K562 (cell line): ENCODE results near the gene WDR31. TPM values are rescaled to one million over a fixed set of nuclear protein-coding genes. Genes with fewer than 3 reads are reported as not detected.
A peak's percentile ranks its signal among the peaks of the same experiment; 100 is the strongest.

ENCODE experiments used
- ARID1B ChIP-seq: fragments of 450-650 bp; IDR thresholded peaks from 2 replicates; pipeline ENCODE4 v1.6.1; 2016; ENCODE audit warnings: antibody characterized with exemption, mild to moderate bottlenecking, inconsistent platforms
- BMI1 ChIP-seq: fragments of 150-350 bp; IDR thresholded peaks from 2 replicates; pipeline ENCODE4 v1.6.1; 2014; ENCODE audit warnings: low read length
- BRF2 ChIP-seq: IDR thresholded peaks from 3 replicates; pipeline ENCODE4 v1.6.1; 2011; ENCODE audit warnings: borderline replicate concordance, mild to moderate bottlenecking; ENCODE audit not compliant: insufficient read length, insufficient read depth
- E2F8 ChIP-seq: fragments of 450-650 bp; IDR thresholded peaks from 2 replicates; pipeline ENCODE4 v1.7.1; 2018; ENCODE audit warnings: mild to moderate bottlenecking, low read depth; ENCODE audit not compliant: partially characterized antibody
- POLR2A ChIP-seq: fragments of 450-650 bp; conservative IDR thresholded peaks from 2 replicates; pipeline ENCODE4 v1.6.1; 2016
- RNF2 ChIP-seq: sonication (generic); IDR thresholded peaks from 2 replicates; pipeline ENCODE4 v1.6.1; 2016
- SOX6 ChIP-seq: fragments of 450-650 bp; IDR thresholded peaks from 2 replicates; pipeline ENCODE4 v1.6.1; 2014; ENCODE audit warnings: mild to moderate bottlenecking
- TAF9B ChIP-seq: fragments of 450-650 bp; IDR thresholded peaks from 2 replicates; pipeline ENCODE4 v1.6.1; 2018; ENCODE audit warnings: mild to moderate bottlenecking; ENCODE audit not compliant: partially characterized antibody
- ZBTB17 ChIP-seq: fragments of 450-650 bp; formaldehyde crosslinking; IDR thresholded peaks from 2 replicates; pipeline ENCODE4 v1.4.0; 2020; ENCODE audit warnings: mild to moderate bottlenecking
- ZC3H4 ChIP-seq: sonication (generic); formaldehyde crosslinking; IDR thresholded peaks from 2 replicates; pipeline ENCODE4 v1.9.0; 2021; ENCODE audit warnings: missing genetic modification reagents, borderline replicate concordance
- ZNF143 ChIP-seq: sonication (generic); formaldehyde crosslinking; IDR thresholded peaks from 2 replicates; pipeline ENCODE4 v1.9.0; 2022; ENCODE audit warnings: mild to moderate bottlenecking, missing genetic modification reagents
- polyA plus RNA-seq, 8 experiments: library from polyadenylated mRNA; depleted of rRNA in 4 of 8; stranded (reverse) in 5 of 8; unstranded in 3 of 8; fragments of >200 nt; fragmentation: Nextera tagmentation in 2 of 8; fragmentation: Illumina TruSeq in 1 of 8; extraction: Ambion mirVana in 2 of 8; extraction: Trizol in 1 of 8; gene quantifications; 2 replicates each; pipeline versions ENCODE4 v1.2.1 to v1.2.3, GENCODE V29; 2011 to 2014; ENCODE audit warnings: inconsistent platforms in 1 of 8, missing spikeins in 1 of 8
- total RNA-seq, 7 experiments: library from RNA; depleted of rRNA in 6 of 7; stranded (reverse); fragments of >200 nt in 6 of 7; fragmentation: Illumina TruSeq in 2 of 7; extraction: Trizol in 2 of 7; gene quantifications; 2 replicates each; pipeline versions ENCODE4 v1.2.1 to v1.2.3, GENCODE V29; 2011 to 2021; ENCODE audit warnings: low replicate concordance in 1 of 7
- TF ChIP-seq, protein P1 (sequence below): sonication (generic); formaldehyde crosslinking; IDR thresholded peaks from 2 replicates; pipeline ENCODE4 v1.8.1; 2023; ENCODE audit warnings: mild to moderate bottlenecking, missing genetic modification reagents
- TF ChIP-seq, protein P2 (sequence below): fragments of 150-350 bp; conservative IDR thresholded peaks from 2 replicates; pipeline ENCODE4 v1.6.1; 2014; ENCODE audit warnings: low read length
- TF ChIP-seq, protein P3 (sequence below), 2 experiments: fragments of 450-650 bp in 1 of 2; IDR thresholded peaks; 2 replicates each; pipeline ENCODE4 v1.6.1; 2011 to 2017; ENCODE audit warnings: low read depth in 2 of 2, antibody characterized with exemption in 1 of 2, borderline replicate concordance in 1 of 2, low read length in 1 of 2, mild to moderate bottlenecking in 1 of 2, mixed read lengths in 1 of 2; ENCODE audit not compliant: control insufficient read depth in 1 of 2

The WDR31 gene
- total and polyA plus RNA-seq, 9 of the 15 experiments (the other 6 are each of a cell fraction or from before 2014, with no cell fraction given): 0.35 to 1.8 (median 0.95) TPM

GRCh38 chr9:113299800-113300292 lies 40.2 kb downstream of the WDR31 start (continued):
- TF ChIP-seq, protein P1, sequence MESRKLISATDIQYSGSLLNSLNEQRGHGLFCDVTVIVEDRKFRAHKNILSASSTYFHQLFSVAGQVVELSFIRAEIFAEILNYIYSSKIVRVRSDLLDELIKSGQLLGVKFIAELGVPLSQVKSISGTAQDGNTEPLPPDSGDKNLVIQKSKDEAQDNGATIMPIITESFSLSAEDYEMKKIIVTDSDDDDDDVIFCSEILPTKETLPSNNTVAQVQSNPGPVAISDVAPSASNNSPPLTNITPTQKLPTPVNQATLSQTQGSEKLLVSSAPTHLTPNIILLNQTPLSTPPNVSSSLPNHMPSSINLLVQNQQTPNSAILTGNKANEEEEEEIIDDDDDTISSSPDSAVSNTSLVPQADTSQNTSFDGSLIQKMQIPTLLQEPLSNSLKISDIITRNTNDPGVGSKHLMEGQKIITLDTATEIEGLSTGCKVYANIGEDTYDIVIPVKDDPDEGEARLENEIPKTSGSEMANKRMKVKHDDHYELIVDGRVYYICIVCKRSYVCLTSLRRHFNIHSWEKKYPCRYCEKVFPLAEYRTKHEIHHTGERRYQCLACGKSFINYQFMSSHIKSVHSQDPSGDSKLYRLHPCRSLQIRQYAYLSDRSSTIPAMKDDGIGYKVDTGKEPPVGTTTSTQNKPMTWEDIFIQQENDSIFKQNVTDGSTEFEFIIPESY (CRISPR knock-in tag): no peak
- TF ChIP-seq ARID1B (peak; percentile 45; the same call in 1 of the 2 replicates), BMI1 (no peak), ZC3H4 (CRISPR knock-in tag) (no peak), TAF9B (no peak), RNF2 (no peak), ZBTB17 (CRISPR knock-in tag) (no peak), E2F8 (no peak), ZNF143 (no peak), BRF2 (no peak), POLR2A (no peak), SOX6 (no peak)
- TF ChIP-seq, protein P2, sequence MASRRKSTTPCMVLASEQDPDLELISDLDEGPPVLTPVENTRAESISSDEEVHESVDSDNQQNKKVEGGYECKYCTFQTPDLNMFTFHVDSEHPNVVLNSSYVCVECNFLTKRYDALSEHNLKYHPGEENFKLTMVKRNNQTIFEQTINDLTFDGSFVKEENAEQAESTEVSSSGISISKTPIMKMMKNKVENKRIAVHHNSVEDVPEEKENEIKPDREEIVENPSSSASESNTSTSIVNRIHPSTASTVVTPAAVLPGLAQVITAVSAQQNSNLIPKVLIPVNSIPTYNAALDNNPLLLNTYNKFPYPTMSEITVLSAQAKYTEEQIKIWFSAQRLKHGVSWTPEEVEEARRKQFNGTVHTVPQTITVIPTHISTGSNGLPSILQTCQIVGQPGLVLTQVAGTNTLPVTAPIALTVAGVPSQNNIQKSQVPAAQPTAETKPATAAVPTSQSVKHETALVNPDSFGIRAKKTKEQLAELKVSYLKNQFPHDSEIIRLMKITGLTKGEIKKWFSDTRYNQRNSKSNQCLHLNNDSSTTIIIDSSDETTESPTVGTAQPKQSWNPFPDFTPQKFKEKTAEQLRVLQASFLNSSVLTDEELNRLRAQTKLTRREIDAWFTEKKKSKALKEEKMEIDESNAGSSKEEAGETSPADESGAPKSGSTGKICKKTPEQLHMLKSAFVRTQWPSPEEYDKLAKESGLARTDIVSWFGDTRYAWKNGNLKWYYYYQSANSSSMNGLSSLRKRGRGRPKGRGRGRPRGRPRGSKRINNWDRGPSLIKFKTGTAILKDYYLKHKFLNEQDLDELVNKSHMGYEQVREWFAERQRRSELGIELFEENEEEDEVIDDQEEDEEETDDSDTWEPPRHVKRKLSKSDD: no peak
- TF ChIP-seq, protein P3, sequence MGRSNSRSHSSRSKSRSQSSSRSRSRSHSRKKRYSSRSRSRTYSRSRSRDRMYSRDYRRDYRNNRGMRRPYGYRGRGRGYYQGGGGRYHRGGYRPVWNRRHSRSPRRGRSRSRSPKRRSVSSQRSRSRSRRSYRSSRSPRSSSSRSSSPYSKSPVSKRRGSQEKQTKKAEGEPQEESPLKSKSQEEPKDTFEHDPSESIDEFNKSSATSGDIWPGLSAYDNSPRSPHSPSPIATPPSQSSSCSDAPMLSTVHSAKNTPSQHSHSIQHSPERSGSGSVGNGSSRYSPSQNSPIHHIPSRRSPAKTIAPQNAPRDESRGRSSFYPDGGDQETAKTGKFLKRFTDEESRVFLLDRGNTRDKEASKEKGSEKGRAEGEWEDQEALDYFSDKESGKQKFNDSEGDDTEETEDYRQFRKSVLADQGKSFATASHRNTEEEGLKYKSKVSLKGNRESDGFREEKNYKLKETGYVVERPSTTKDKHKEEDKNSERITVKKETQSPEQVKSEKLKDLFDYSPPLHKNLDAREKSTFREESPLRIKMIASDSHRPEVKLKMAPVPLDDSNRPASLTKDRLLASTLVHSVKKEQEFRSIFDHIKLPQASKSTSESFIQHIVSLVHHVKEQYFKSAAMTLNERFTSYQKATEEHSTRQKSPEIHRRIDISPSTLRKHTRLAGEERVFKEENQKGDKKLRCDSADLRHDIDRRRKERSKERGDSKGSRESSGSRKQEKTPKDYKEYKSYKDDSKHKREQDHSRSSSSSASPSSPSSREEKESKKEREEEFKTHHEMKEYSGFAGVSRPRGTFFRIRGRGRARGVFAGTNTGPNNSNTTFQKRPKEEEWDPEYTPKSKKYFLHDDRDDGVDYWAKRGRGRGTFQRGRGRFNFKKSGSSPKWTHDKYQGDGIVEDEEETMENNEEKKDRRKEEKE (IDR thresholded peaks at IDR 0.05; ENCODE audit: borderline replicate concordance in 1 of 2, control insufficient read depth in 1 of 2, low read depth in 2 of 2, low read length in 1 of 2): no peak
